ENCODE measurements around the gene MLC1. TPM values are rescaled to one million over a fixed set of nuclear protein-coding genes. Genes with fewer than 3 reads are reported as not detected.

Gene MLC1
- total RNA-seq, 1 donor from 2014 or later: not detected

- no peak for DNase-seq (ENCODE audit: low read depth)
- H3K4me3 ChIP-seq (ENCODE audit: low read depth, low read length): no peak overlapping the region
- no peak for TF ChIP-seq CTCF (conservative IDR thresholded peaks at IDR 0.05; ENCODE audit: low read depth, low read length)
Measured at GRCh38 chr22:50072167-50072555, 13.1 kb downstream of the MLC1 start.

- no peak for TF ChIP-seq CTCF (conservative IDR thresholded peaks at IDR 0.05; ENCODE audit: low read depth, low read length)
- no peak overlapping the region for H3K4me3 ChIP-seq (ENCODE audit: low read depth, low read length)
- no peak for DNase-seq (ENCODE audit: low read depth)
Measured at GRCh38 chr22:50071432-50072166, 13.6 kb downstream of the MLC1 start.

- no peak for DNase-seq (ENCODE audit: low read depth)
- H3K4me3 ChIP-seq (ENCODE audit: low read depth, low read length): no peak overlapping the region
- no peak for TF ChIP-seq CTCF (conservative IDR thresholded peaks at IDR 0.05; ENCODE audit: low read depth, low read length)
Measured at GRCh38 chr22:50070366-50070765, 14.9 kb downstream of the MLC1 start.

GRCh38 chr22:50068096-50068495 is 17.1 kb downstream of the MLC1 start:
- DNase-seq (ENCODE audit: low read depth): no peak
- TF ChIP-seq CTCF (conservative IDR thresholded peaks at IDR 0.05; ENCODE audit: low read depth, low read length): no peak
- H3K4me3 ChIP-seq (ENCODE audit: low read depth, low read length): no peak overlapping the region

GRCh38 chr22:50067244-50067643 is 18.0 kb downstream of the MLC1 start:
- TF ChIP-seq CTCF (conservative IDR thresholded peaks at IDR 0.05; ENCODE audit: low read depth, low read length): no peak
- no peak overlapping the region for H3K4me3 ChIP-seq (ENCODE audit: low read depth, low read length)
- DNase-seq (ENCODE audit: low read depth): no peak

- no peak for TF ChIP-seq CTCF (conservative IDR thresholded peaks at IDR 0.05; ENCODE audit: low read depth, low read length)
- no peak overlapping the region for H3K4me3 ChIP-seq (ENCODE audit: low read depth, low read length)
- DNase-seq (ENCODE audit: low read depth): no peak
Measured at GRCh38 chr22:50064453-50064852, 20.8 kb downstream of the MLC1 start.
